Mesothelial cell of epicardium (in vitro differentiated cells): ENCODE results near the gene PHF20. TPM values are rescaled to one million over a fixed set of nuclear protein-coding genes. Genes with fewer than 3 reads are reported as not detected.
"Not testable (repeated sequence)": the region's sequence is repeated elsewhere in the genome, so short reads cannot be mapped to it uniquely, and the experiment has no call there.

Experiments
- DNase-seq, 2 experiments: peaks; one replicate each; pipeline ENCODE4 v3.0.0; 2021; ENCODE audit warnings: low spot score in 2 of 2; ENCODE audit not compliant: unreplicated experiment in 2 of 2
- H3K27ac Mint-ChIP-seq: 2 replicates; pipeline ENCODE4 v1.8.0; 2021; ENCODE audit warnings: mixed read lengths
- H3K27me3 Mint-ChIP-seq: 2 replicates; pipeline ENCODE4 v1.8.0; 2021; ENCODE audit warnings: low read depth, mixed read lengths
- H3K36me3 Mint-ChIP-seq: 2 replicates; pipeline ENCODE4 v1.8.0; 2021; ENCODE audit warnings: mixed read lengths
- H3K4me1 Mint-ChIP-seq: 2 replicates; pipeline ENCODE4 v1.8.0; 2021; ENCODE audit warnings: mixed read lengths
- H3K4me3 Mint-ChIP-seq: 2 replicates; pipeline ENCODE4 v1.8.0; 2021; ENCODE audit warnings: mild to moderate bottlenecking, moderate library complexity, mixed read lengths
- H3K9me3 Mint-ChIP-seq: 2 replicates; pipeline ENCODE4 v1.8.0; 2021; ENCODE audit warnings: mixed read lengths
- CTCF ChIP-seq: fragments of 200-600 bp; sonication (generic); IDR thresholded peaks from one replicate; pipeline ENCODE4 v1.5.0; 2021; ENCODE audit warnings: antibody characterized with exemption; ENCODE audit not compliant: unreplicated experiment
- total RNA-seq: library from RNA; stranded (reverse); gene quantifications from 3 replicates; pipeline ENCODE4 v1.2.1, GENCODE V29; 2021

The PHF20 gene
- total RNA-seq, 1 donor from 2014 or later = 48.6 TPM

- no peak for TF ChIP-seq CTCF
- no peak for DNase-seq
- peaks cover 19% of the 10 kb centered on the region for H3K36me3 Mint-ChIP-seq
- H3K4me1 Mint-ChIP-seq = peaks cover 7% of the 10 kb centered on the region
- H3K27me3 Mint-ChIP-seq = no peaks in the 10 kb centered on the region
- peaks cover 9% of the 10 kb centered on the region for H3K9me3 Mint-ChIP-seq
- no peak overlapping the region for H3K4me3 Mint-ChIP-seq
- H3K27ac Mint-ChIP-seq = no peak overlapping the region
Observed at GRCh38 chr20:35838205-35838604, 66.4 kb downstream of the PHF20 start.

- DNase-seq = no peak
- H3K27ac Mint-ChIP-seq = no peak overlapping the region
- H3K27me3 Mint-ChIP-seq = no peaks in the 10 kb centered on the region
- TF ChIP-seq CTCF = no peak
- H3K4me1 Mint-ChIP-seq = peaks cover 7% of the 10 kb centered on the region
- no peak overlapping the region for H3K4me3 Mint-ChIP-seq
- peaks cover 27% of the 10 kb centered on the region for H3K36me3 Mint-ChIP-seq
- H3K9me3 Mint-ChIP-seq = peaks cover 16% of the 10 kb centered on the region
Observed at GRCh38 chr20:35839904-35840303, 68.1 kb downstream of the PHF20 start.

- peaks cover 7% of the 10 kb centered on the region for H3K4me1 Mint-ChIP-seq
- no peak overlapping the region for H3K27ac Mint-ChIP-seq
- no peak overlapping the region for H3K4me3 Mint-ChIP-seq
- no peak for DNase-seq
- H3K9me3 Mint-ChIP-seq = peaks cover 17% of the 10 kb centered on the region
- no peak for TF ChIP-seq CTCF
- peaks cover 29% of the 10 kb centered on the region for H3K36me3 Mint-ChIP-seq
- no peaks in the 10 kb centered on the region for H3K27me3 Mint-ChIP-seq
Observed at GRCh38 chr20:35840421-35840820, 68.6 kb downstream of the PHF20 start.

- Mint-ChIP-seq H3K4me1 (peaks cover 5% of the 10 kb centered on the region), H3K4me3 (no peak overlapping the region), H3K27me3 (no peaks in the 10 kb centered on the region), H3K9me3 (peaks cover 17% of the 10 kb centered on the region), H3K27ac (no peak overlapping the region), H3K36me3 (peaks cover 37% of the 10 kb centered on the region)
- DNase-seq = no peak
- TF ChIP-seq CTCF = no peak
Observed at GRCh38 chr20:35842361-35842760, 70.5 kb downstream of the PHF20 start.

GRCh38 chr20:35843894-35844293 lies 72.1 kb downstream of the PHF20 start:
- H3K27me3 Mint-ChIP-seq, H3K4me3 Mint-ChIP-seq, H3K4me1 Mint-ChIP-seq, H3K27ac Mint-ChIP-seq, DNase-seq: not testable (repeated sequence)
- H3K9me3 Mint-ChIP-seq = peaks cover 17% of the 10 kb centered on the region
- H3K36me3 Mint-ChIP-seq = peaks cover 41% of the 10 kb centered on the region

- no peak overlapping the region for H3K27ac Mint-ChIP-seq
- no peak overlapping the region for H3K4me3 Mint-ChIP-seq
- H3K4me1 Mint-ChIP-seq = no peaks in the 10 kb centered on the region
- H3K27me3 Mint-ChIP-seq = no peaks in the 10 kb centered on the region
- peaks cover 41% of the 10 kb centered on the region for H3K36me3 Mint-ChIP-seq
- no peak for TF ChIP-seq CTCF
- peaks cover 17% of the 10 kb centered on the region for H3K9me3 Mint-ChIP-seq
- DNase-seq = no peak
Observed at GRCh38 chr20:35845561-35845960, 73.7 kb downstream of the PHF20 start.
